Tibial artery (tissue), 4 donors: ENCODE results near the gene ANO7.

Experiments used
- DNase-seq, 2 donors: peaks; one replicate each; pipeline ENCODE4 v3.0.0-alpha.2; 2019
- H3K27ac ChIP-seq, 2 donors: fragments of 200-600 bp; sonication (generic) in 1 of 2; 1 replicate in 1 of 2; 2 replicates in 1 of 2; pipeline ENCODE4 v1.5.1; 2018 to 2019; ENCODE audit warnings: mild to moderate bottlenecking in 1 of 2
- H3K27me3 ChIP-seq, 2 donors: fragments of 200-600 bp; sonication (generic) in 1 of 2; one replicate each; pipeline versions ENCODE4 v1.5.1 to v1.6.0; 2016 to 2019
- H3K36me3 ChIP-seq, 3 donors: fragments of 200-600 bp; sonication (generic) in 2 of 3; one replicate each; pipeline ENCODE4 v1.5.1; 2016 to 2019; ENCODE audit warnings: mild to moderate bottlenecking in 2 of 3
- H3K4me1 ChIP-seq, 4 donors: fragments of 200-600 bp; sonication (generic) in 2 of 4; 1 replicate in 3 of 4; 2 replicates in 1 of 4; pipeline ENCODE4 v1.5.1; 2016 to 2019
- H3K4me3 ChIP-seq, 2 donors: fragments of 200-600 bp; sonication (generic) in 1 of 2; 1 replicate in 1 of 2; 2 replicates in 1 of 2; pipeline ENCODE4 v1.5.1; 2018 to 2019; ENCODE audit warnings: mild to moderate bottlenecking in 2 of 2
- H3K9me3 ChIP-seq, 3 donors: fragments of 200-600 bp; sonication (generic) in 1 of 3; one replicate each; pipeline ENCODE4 v1.5.1; 2016 to 2019
- CTCF ChIP-seq, 2 experiments: fragments of 200-600 bp in 1 of 2; fragments of 450-650 bp in 1 of 2; IDR thresholded peaks; one replicate each; pipeline ENCODE4 v1.5.1; 2017 to 2019; ENCODE audit warnings: antibody characterized with exemption in 2 of 2, mild to moderate bottlenecking in 1 of 2, moderate library complexity in 1 of 2
- intact Hi-C: fragments of 100-400 bp; cut with DNase I; formaldehyde crosslinking; loops from one replicate; pipeline ENCODE4 v1.15.0; 2023; ENCODE audit warnings: low total_unique reads

ANO7 gene

GRCh38 chr2:241151934-241152660, 36.4 kb upstream of the ANO7 start:
- H3K9me3 ChIP-seq, result no peaks in the 10 kb centered on the region
- no peaks in the 10 kb centered on the region for H3K27me3 ChIP-seq
- H3K36me3 ChIP-seq, result peaks cover 0 to 35% (median 7%) of the 10 kb centered on the region in 3 donors
- no peak for TF ChIP-seq CTCF (IDR thresholded peaks at IDR 0.05)
- no peak overlapping the region for H3K4me3 ChIP-seq
- intact Hi-C loops, result loop anchor here (10.0 kb wide), 1 partner anchor 557 kb away; no protein-coding TSS in a partner anchor
- no peak overlapping the region for H3K27ac ChIP-seq
- peaks cover 0 to 26% (median 16%) of the 10 kb centered on the region in 4 donors for H3K4me1 ChIP-seq
- no peak for DNase-seq

- no peak overlapping the region for H3K4me3 ChIP-seq
- peaks cover 10 to 50% (median 19%) of the 10 kb centered on the region in 3 donors for H3K36me3 ChIP-seq
- TF ChIP-seq CTCF (IDR thresholded peaks at IDR 0.05), result no peak
- H3K9me3 ChIP-seq, result no peaks in the 10 kb centered on the region
- no peaks in the 10 kb centered on the region for H3K27me3 ChIP-seq
- intact Hi-C loops, result loop anchor here (10.0 kb wide), 1 partner anchor 559 kb away; no protein-coding TSS in a partner anchor
- H3K4me1 ChIP-seq, result peaks cover 0 to 20% (median 13%) of the 10 kb centered on the region in 4 donors
- no peak overlapping the region for H3K27ac ChIP-seq
- no peak for DNase-seq
Observed at GRCh38 chr2:241153616-241154015, 34.9 kb upstream of the ANO7 start.

GRCh38 chr2:241154915-241155314, 33.6 kb upstream of the ANO7 start:
- peaks cover 19 to 63% (median 30%) of the 10 kb centered on the region in 3 donors for H3K36me3 ChIP-seq
- no peak for DNase-seq
- H3K27me3 ChIP-seq, result no peaks in the 10 kb centered on the region
- peaks cover 0 to 16% (median 9%) of the 10 kb centered on the region in 4 donors for H3K4me1 ChIP-seq
- H3K27ac ChIP-seq, result no peak overlapping the region
- no peak overlapping the region for H3K4me3 ChIP-seq
- intact Hi-C loops, result loop anchor here (10.0 kb wide), 1 partner anchor 560 kb away; no protein-coding TSS in a partner anchor
- no peaks in the 10 kb centered on the region for H3K9me3 ChIP-seq
- TF ChIP-seq CTCF (IDR thresholded peaks at IDR 0.05), result no peak

GRCh38 chr2:241155936-241156335, 32.5 kb upstream of the ANO7 start:
- Histone ChIP-seq H3K36me3 (peaks cover 19 to 71% (median 37%) of the 10 kb centered on the region in 3 donors), H3K9me3 (no peaks in the 10 kb centered on the region), H3K4me3 (no peak overlapping the region), H3K4me1 (peaks cover 0 to 12% (median 7%) of the 10 kb centered on the region in 4 donors), H3K27me3 (no peaks in the 10 kb centered on the region), H3K27ac (no peak overlapping the region)
- DNase-seq, result no peak
- intact Hi-C loops, result loop anchor here (10.0 kb wide), 1 partner anchor 561 kb away; no protein-coding TSS in a partner anchor
- no peak for TF ChIP-seq CTCF (IDR thresholded peaks at IDR 0.05)

GRCh38 chr2:241156971-241157441, 31.5 kb upstream of the ANO7 start:
- intact Hi-C loops, result loop anchor here (10.0 kb wide), 1 partner anchor 562 kb away; no protein-coding TSS in a partner anchor
- Histone ChIP-seq H3K27ac (no peak overlapping the region), H3K9me3 (no peaks in the 10 kb centered on the region), H3K36me3 (peaks cover 19 to 75% (median 37%) of the 10 kb centered on the region in 3 donors), H3K4me1 (peaks cover 0 to 12% (median 8%) of the 10 kb centered on the region in 4 donors), H3K27me3 (no peaks in the 10 kb centered on the region), H3K4me3 (no peak overlapping the region)
- no peak for DNase-seq
- no peak for TF ChIP-seq CTCF (IDR thresholded peaks at IDR 0.05)
